ENCODE measurements around the gene TRIP12.
"Not testable (repeated sequence)": the region's sequence is repeated elsewhere in the genome, so short reads cannot be mapped to it uniquely, and the experiment has no call there.

Gene TRIP12

GRCh38 chr2:229901819-229902218 is 20.0 kb downstream of the TRIP12 start:
- no peak for TF ChIP-seq CTCF (conservative IDR thresholded peaks at IDR 0.05)
- no peak overlapping the region for H3K27ac ChIP-seq

GRCh38 chr2:229900514-229900913 is 21.3 kb downstream of the TRIP12 start:
- H3K27ac ChIP-seq, result not testable (repeated sequence)

- TF ChIP-seq CTCF (conservative IDR thresholded peaks at IDR 0.05), result no peak
- no peak overlapping the region for H3K27ac ChIP-seq
Observed at GRCh38 chr2:229900012-229900411, 21.8 kb downstream of the TRIP12 start.

- no peak for TF ChIP-seq CTCF (conservative IDR thresholded peaks at IDR 0.05)
- H3K27ac ChIP-seq, result no peak overlapping the region
Observed at GRCh38 chr2:229899604-229900003, 22.2 kb downstream of the TRIP12 start.

GRCh38 chr2:229896857-229897256 is 25.0 kb downstream of the TRIP12 start:
- no peak overlapping the region for H3K27ac ChIP-seq
- no peak for TF ChIP-seq CTCF (conservative IDR thresholded peaks at IDR 0.05)

- TF ChIP-seq CTCF (conservative IDR thresholded peaks at IDR 0.05), result no peak
- H3K27ac ChIP-seq, result no peak overlapping the region
Observed at GRCh38 chr2:229889023-229889422, 32.8 kb downstream of the TRIP12 start.

GRCh38 chr2:229888031-229888430 is 33.8 kb downstream of the TRIP12 start:
- TF ChIP-seq CTCF (conservative IDR thresholded peaks at IDR 0.05), result no peak

GRCh38 chr2:229887441-229887840 is 34.4 kb downstream of the TRIP12 start:
- TF ChIP-seq CTCF (conservative IDR thresholded peaks at IDR 0.05), result no peak
- H3K27ac ChIP-seq, result no peak overlapping the region

More at GRCh38 chr2:229888031-229888430, 33.8 kb downstream of the TRIP12 start:
- H3K27ac ChIP-seq, result no peak overlapping the region

Measured in VCaP (cell line).